ENCODE measurements around the gene PFKFB4.

Gene PFKFB4

GRCh38 chr3:48536785-48537184, 19.8 kb downstream of the PFKFB4 start:
- Histone ChIP-seq H3K27me3 (ENCODE audit: low read length) (no peaks in the 10 kb centered on the region), H3K79me2 (ENCODE audit: insufficient read depth, low read length) (no peaks in the 10 kb centered on the region), H3K9me3 (ENCODE audit: insufficient read depth, low read length) (no peaks in the 10 kb centered on the region), H4K20me1 (ENCODE audit: low read depth, low read length) (no peaks in the 10 kb centered on the region), H3K9ac (ENCODE audit: low read length) (no peak overlapping the region), H3K27ac (ENCODE audit: low read depth, low read length) (no peak overlapping the region), H3K9me2 (replicated peaks; ENCODE audit: insufficient read depth, low read length) (no peaks in the 10 kb centered on the region), H3K4me2 (ENCODE audit: low read depth, low read length, poor library complexity, severe bottlenecking) (no peak overlapping the region), H3K36me3 (ENCODE audit: low read length) (no peaks in the 10 kb centered on the region), H3F3A (ENCODE audit: insufficient read depth) (no peaks in the 10 kb centered on the region), H3K4me3 (ENCODE audit: insufficient read depth, low read length, poor library complexity, severe bottlenecking) (no peak overlapping the region), H2AFZ (ENCODE audit: low read depth, low read length, severe bottlenecking) (no peak overlapping the region)
- TF ChIP-seq EZH2phosphoT487 (conservative IDR thresholded peaks at IDR 0.05; ENCODE audit: low read length): no peak
- TF ChIP-seq CTCF (IDR thresholded peaks at IDR 0.05; ENCODE audit: insufficient read depth, low read length, poor library complexity, severe bottlenecking): no peak

GRCh38 chr3:48536116-48536515, 20.5 kb downstream of the PFKFB4 start:
- H3K36me3 ChIP-seq (ENCODE audit: low read length): no peaks in the 10 kb centered on the region
- H3K27ac ChIP-seq (ENCODE audit: low read depth, low read length): no peak overlapping the region
- no peaks in the 10 kb centered on the region for H3K79me2 ChIP-seq (ENCODE audit: insufficient read depth, low read length)
- H3K4me3 ChIP-seq (ENCODE audit: insufficient read depth, low read length, poor library complexity, severe bottlenecking): no peak overlapping the region
- H2AFZ ChIP-seq (ENCODE audit: low read depth, low read length, severe bottlenecking): no peak overlapping the region
- no peaks in the 10 kb centered on the region for H3K9me3 ChIP-seq (ENCODE audit: insufficient read depth, low read length)
- H3K27me3 ChIP-seq (ENCODE audit: low read length): no peaks in the 10 kb centered on the region
- H4K20me1 ChIP-seq (ENCODE audit: low read depth, low read length): no peaks in the 10 kb centered on the region
- no peak for TF ChIP-seq CTCF (IDR thresholded peaks at IDR 0.05; ENCODE audit: insufficient read depth, low read length, poor library complexity, severe bottlenecking)
- no peak for TF ChIP-seq EZH2phosphoT487 (conservative IDR thresholded peaks at IDR 0.05; ENCODE audit: low read length)
- no peak overlapping the region for H3K4me2 ChIP-seq (ENCODE audit: low read depth, low read length, poor library complexity, severe bottlenecking)
- H3F3A ChIP-seq (ENCODE audit: insufficient read depth): no peaks in the 10 kb centered on the region
- H3K9me2 ChIP-seq (replicated peaks; ENCODE audit: insufficient read depth, low read length): no peaks in the 10 kb centered on the region
- H3K9ac ChIP-seq (ENCODE audit: low read length): no peak overlapping the region

GRCh38 chr3:48535578-48535977, 21.0 kb downstream of the PFKFB4 start:
- Histone ChIP-seq H3K79me2 (ENCODE audit: insufficient read depth, low read length) (no peaks in the 10 kb centered on the region), H3K9ac (ENCODE audit: low read length) (no peak overlapping the region), H3K9me2 (replicated peaks; ENCODE audit: insufficient read depth, low read length) (no peaks in the 10 kb centered on the region), H3K36me3 (ENCODE audit: low read length) (no peaks in the 10 kb centered on the region), H3K27ac (ENCODE audit: low read depth, low read length) (no peak overlapping the region), H3K27me3 (ENCODE audit: low read length) (no peaks in the 10 kb centered on the region), H2AFZ (ENCODE audit: low read depth, low read length, severe bottlenecking) (no peak overlapping the region), H3K4me3 (ENCODE audit: insufficient read depth, low read length, poor library complexity, severe bottlenecking) (no peak overlapping the region), H3K4me2 (ENCODE audit: low read depth, low read length, poor library complexity, severe bottlenecking) (no peak overlapping the region), H3K9me3 (ENCODE audit: insufficient read depth, low read length) (no peaks in the 10 kb centered on the region), H4K20me1 (ENCODE audit: low read depth, low read length) (no peaks in the 10 kb centered on the region), H3F3A (ENCODE audit: insufficient read depth) (no peaks in the 10 kb centered on the region)
- TF ChIP-seq CTCF (IDR thresholded peaks at IDR 0.05; ENCODE audit: insufficient read depth, low read length, poor library complexity, severe bottlenecking) (no peak), EZH2phosphoT487 (conservative IDR thresholded peaks at IDR 0.05; ENCODE audit: low read length) (no peak)

GRCh38 chr3:48532977-48533337, 23.6 kb downstream of the PFKFB4 start:
- no peak overlapping the region for H3K4me2 ChIP-seq (ENCODE audit: low read depth, low read length, poor library complexity, severe bottlenecking)
- H3K27me3 ChIP-seq (ENCODE audit: low read length): no peaks in the 10 kb centered on the region
- H3K36me3 ChIP-seq (ENCODE audit: low read length): no peaks in the 10 kb centered on the region
- no peaks in the 10 kb centered on the region for H3K9me3 ChIP-seq (ENCODE audit: insufficient read depth, low read length)
- H3K4me3 ChIP-seq (ENCODE audit: insufficient read depth, low read length, poor library complexity, severe bottlenecking): no peak overlapping the region
- TF ChIP-seq CTCF (IDR thresholded peaks at IDR 0.05; ENCODE audit: insufficient read depth, low read length, poor library complexity, severe bottlenecking) (no peak), EZH2phosphoT487 (conservative IDR thresholded peaks at IDR 0.05; ENCODE audit: low read length) (no peak)
- H4K20me1 ChIP-seq (ENCODE audit: low read depth, low read length): no peaks in the 10 kb centered on the region
- no peaks in the 10 kb centered on the region for H3K79me2 ChIP-seq (ENCODE audit: insufficient read depth, low read length)
- H3K9me2 ChIP-seq (replicated peaks; ENCODE audit: insufficient read depth, low read length): no peaks in the 10 kb centered on the region
- H3F3A ChIP-seq (ENCODE audit: insufficient read depth): no peaks in the 10 kb centered on the region
- no peak overlapping the region for H3K27ac ChIP-seq (ENCODE audit: low read depth, low read length)
- H2AFZ ChIP-seq (ENCODE audit: low read depth, low read length, severe bottlenecking): no peak overlapping the region
- H3K9ac ChIP-seq (ENCODE audit: low read length): no peak overlapping the region

Data from SU-DHL-6 (cell line).